A549 (cell line): ENCODE data around the gene JMJD4.

Experiments used
- CHD2 ChIP-seq: fragments of 150-350 bp; IDR thresholded peaks from 2 replicates; pipeline ENCODE4 v1.6.1; 2014; ENCODE audit warnings: low read length; ENCODE audit not compliant: partially characterized antibody
- USF2 ChIP-seq: fragments of 450-650 bp; IDR thresholded peaks from 2 replicates; pipeline ENCODE4 v1.6.1; 2014; ENCODE audit warnings: antibody characterized with exemption

DNA sequence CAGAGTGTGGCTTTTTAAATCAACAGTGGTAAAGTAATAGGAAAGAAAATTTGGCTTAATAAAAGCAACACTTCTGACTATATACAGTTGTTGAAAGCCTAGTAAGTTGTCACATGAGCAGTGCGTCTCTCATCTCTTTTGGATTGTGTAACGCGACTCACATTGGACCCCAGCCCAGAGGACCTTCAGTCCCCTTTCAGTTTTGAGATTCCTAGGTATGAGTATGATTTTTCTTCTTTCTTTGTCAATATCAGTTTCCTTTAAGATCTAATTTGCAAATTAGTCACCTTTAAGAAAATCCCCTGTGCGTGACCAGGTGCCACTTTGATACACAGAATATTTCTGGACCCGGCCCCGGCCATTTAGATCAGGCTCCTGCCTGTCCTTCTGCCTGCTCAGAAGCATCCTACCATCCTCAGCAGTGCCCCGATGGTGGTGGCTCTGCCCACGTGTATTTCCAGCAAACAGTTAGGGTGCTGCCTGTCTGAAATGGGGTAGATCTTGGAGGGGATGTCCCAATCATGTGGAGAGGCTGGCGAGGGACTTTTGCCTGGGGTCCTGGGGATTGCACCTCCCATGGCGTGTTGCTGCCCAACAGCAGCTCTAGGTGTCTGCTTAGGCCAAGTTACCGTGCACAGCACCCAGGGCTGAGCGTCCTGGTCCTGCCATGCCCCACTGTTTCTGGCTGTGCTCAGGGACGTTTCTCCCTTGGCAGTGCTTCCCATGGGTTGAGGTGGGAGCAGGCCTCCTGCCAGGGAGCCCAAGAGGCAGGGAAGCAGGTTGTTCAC is 21.3 kb upstream of the JMJD4 start:
- TF ChIP-seq CHD2, result no peak
- TF ChIP-seq USF2, result no peak
